ENCODE data around the gene ERCC6.

- TF ChIP-seq POLR2AphosphoS5 (IDR thresholded peaks at IDR 0.05; ENCODE audit: insufficient read depth in 1 of 2, low read depth in 1 of 2) (no peak), CTCF (IDR thresholded peaks at IDR 0.05) (no peak)
These were observed 3.4 kb upstream of the ERCC6 start for GRCh38 chr10:49542353-49542752.

Data from vagina (tissue), 2 donors.